NT2/D1 (cell line): ENCODE data around the gene PCYT1B.

Experiments used
- YY1 ChIP-seq: IDR thresholded peaks from 2 replicates; pipeline ENCODE4 v1.6.1; 2011; ENCODE audit not compliant: insufficient read length, insufficient read depth
- ZNF274 ChIP-seq: IDR thresholded peaks from 2 replicates; pipeline ENCODE4 v1.6.1; 2011; ENCODE audit warnings: mild to moderate bottlenecking, low read depth, low read length

- TF ChIP-seq YY1, result no peak
- TF ChIP-seq ZNF274, result no peak
Observed at GRCh38 chrX:24561121-24561520, 86.0 kb downstream of the PCYT1B start.
